K562 (cell line): ENCODE results near the gene ENO2. TPM values are rescaled to one million over a fixed set of nuclear protein-coding genes. Genes with fewer than 3 reads are reported as not detected.

Source experiments
- BMI1 ChIP-seq: fragments of 150-350 bp; IDR thresholded peaks from 2 replicates; pipeline ENCODE4 v1.6.1; 2014; ENCODE audit warnings: low read length
- BRD4 ChIP-seq: fragments of 200-600 bp; sonication (generic); IDR thresholded peaks from 2 replicates; pipeline ENCODE4 v1.6.1; 2017; ENCODE audit warnings: inconsistent platforms
- CUX1 ChIP-seq: fragments of 200-800 bp; sonication (Bioruptor generic); IDR thresholded peaks from 2 replicates; pipeline ENCODE4 v1.6.1; 2016; ENCODE audit warnings: missing genetic modification characterization, missing compliant biosample characterization
- EP400 ChIP-seq: fragments of 450-650 bp; IDR thresholded peaks from 2 replicates; pipeline ENCODE4 v1.6.1; 2017; ENCODE audit warnings: antibody characterized with exemption, mild to moderate bottlenecking, moderate library complexity
- ESRRA ChIP-seq: fragments of 450-650 bp; IDR thresholded peaks from 2 replicates; pipeline ENCODE4 v1.6.1; 2014; ENCODE audit warnings: low read depth, mild to moderate bottlenecking, moderate library complexity, borderline replicate concordance
- FOXA3 ChIP-seq, 2 experiments: fragments of 450-650 bp in 1 of 2; sonication (generic) in 1 of 2; formaldehyde crosslinking; IDR thresholded peaks in 1 of 2; conservative IDR thresholded peaks in 1 of 2; 2 replicates each; pipeline versions ENCODE4 v1.4.0 to v1.8.0; 2020 to 2022; ENCODE audit warnings: mild to moderate bottlenecking in 2 of 2, missing genetic modification reagents in 1 of 2
- GABPB1 ChIP-seq: sonication (generic); formaldehyde crosslinking; IDR thresholded peaks from 2 replicates; pipeline ENCODE4 v1.8.0; 2022; ENCODE audit warnings: mild to moderate bottlenecking, missing genetic modification reagents
- HDAC6 ChIP-seq: IDR thresholded peaks from 2 replicates; pipeline ENCODE4 v1.6.1; 2012; ENCODE audit warnings: low read depth, mild to moderate bottlenecking, control low read depth, inconsistent platforms, low read length, moderate library complexity
- HMGXB4 ChIP-seq: sonication (generic); formaldehyde crosslinking; IDR thresholded peaks from 2 replicates; pipeline ENCODE4 v1.8.1; 2023; ENCODE audit warnings: mild to moderate bottlenecking, missing genetic modification reagents
- KLF10 ChIP-seq: fragments of 250-450 bp; sonication (Bioruptor Pico); IDR thresholded peaks from 2 replicates; pipeline ENCODE4 v1.6.1; 2021; ENCODE audit warnings: matching md5 sums
- MCM3 ChIP-seq: fragments of 450-650 bp; IDR thresholded peaks from 2 replicates; pipeline ENCODE4 v1.6.1; 2016
- NFRKB ChIP-seq: fragments of 450-650 bp; IDR thresholded peaks from 2 replicates; pipeline ENCODE4 v1.6.1; 2016; ENCODE audit warnings: low read depth
- NR2F6 ChIP-seq: fragments of 450-650 bp; formaldehyde crosslinking; IDR thresholded peaks from 2 replicates; pipeline ENCODE4 v1.4.0; 2020; ENCODE audit warnings: mild to moderate bottlenecking
- RAD21 ChIP-seq, 2 experiments: fragments of 250-450 bp in 1 of 2; fragments of 450-650 bp in 1 of 2; sonication (Bioruptor Pico) in 1 of 2; formaldehyde crosslinking in 1 of 2; IDR thresholded peaks in 1 of 2; conservative IDR thresholded peaks in 1 of 2; 2 replicates each; pipeline versions ENCODE4 v1.4.0 to v1.8.0; 2020 to 2022; ENCODE audit warnings: mild to moderate bottlenecking in 2 of 2, moderate library complexity in 1 of 2
- RBM34 ChIP-seq: fragments of 200-400 bp; formaldehyde crosslinking; IDR thresholded peaks from 2 replicates; pipeline ENCODE4 v1.6.1; 2018; ENCODE audit warnings: low read length, borderline replicate concordance; ENCODE audit not compliant: insufficient read depth
- SMAD1 ChIP-seq: fragments of 150-350 bp; IDR thresholded peaks from 2 replicates; pipeline ENCODE4 v1.6.1; 2014; ENCODE audit warnings: low read length, low read depth; ENCODE audit not compliant: partially characterized antibody
- SMARCB1 ChIP-seq: IDR thresholded peaks from 2 replicates; pipeline ENCODE4 v1.6.1; 2011; ENCODE audit warnings: improper control_type of control experiment, low read depth; ENCODE audit not compliant: insufficient read length
- SMARCE1 ChIP-seq: fragments of 450-650 bp; IDR thresholded peaks from 2 replicates; pipeline ENCODE4 v1.7.1; 2016; ENCODE audit warnings: mild to moderate bottlenecking
- TARDBP ChIP-seq: fragments of 450-650 bp; IDR thresholded peaks from 2 replicates; pipeline ENCODE4 v1.6.1; 2016
- ZNF197 ChIP-seq: fragments of 200-800 bp; sonication (Bioruptor generic); IDR thresholded peaks from 2 replicates; pipeline ENCODE4 v1.6.1; 2016; ENCODE audit warnings: low read depth, missing genetic modification characterization, missing compliant biosample characterization
- ZNF274 ChIP-seq: IDR thresholded peaks from 2 replicates; pipeline ENCODE4 v1.6.1; 2011; ENCODE audit warnings: low read depth, mild to moderate bottlenecking, low read length, moderate library complexity, borderline replicate concordance
- ZNF395 ChIP-seq: fragments of 200-800 bp; sonication (Bioruptor generic); IDR thresholded peaks from 2 replicates; pipeline ENCODE4 v1.6.1; 2017; ENCODE audit warnings: missing genetic modification characterization, missing compliant biosample characterization
- ZNF445 ChIP-seq: fragments of 250-450 bp; sonication (Bioruptor Pico); IDR thresholded peaks from 2 replicates; pipeline ENCODE4 v1.4.0; 2020; ENCODE audit warnings: low read depth, mild to moderate bottlenecking, moderate library complexity
- polyA plus RNA-seq, 8 experiments: library from polyadenylated mRNA; depleted of rRNA in 4 of 8; stranded (reverse) in 5 of 8; unstranded in 3 of 8; fragments of >200 nt; fragmentation: Nextera tagmentation in 2 of 8; fragmentation: Illumina TruSeq in 1 of 8; extraction: Ambion mirVana in 2 of 8; extraction: Trizol in 1 of 8; gene quantifications; 2 replicates each; pipeline versions ENCODE4 v1.2.1 to v1.2.3, GENCODE V29; 2011 to 2014; ENCODE audit warnings: inconsistent platforms in 1 of 8, missing spikeins in 1 of 8
- total RNA-seq, 7 experiments: library from RNA; depleted of rRNA in 6 of 7; stranded (reverse); fragments of >200 nt in 6 of 7; fragmentation: Illumina TruSeq in 2 of 7; extraction: Trizol in 2 of 7; gene quantifications; 2 replicates each; pipeline versions ENCODE4 v1.2.1 to v1.2.3, GENCODE V29; 2011 to 2021; ENCODE audit warnings: low replicate concordance in 1 of 7

ENO2 gene
- total and polyA plus RNA-seq, 9 of the 15 experiments (the other 6 are each of a cell fraction or from before 2014, with no cell fraction given) = 10.9 to 43.3 (median 21.0) TPM

- 0 out of 4 replicates have a peak, but pooled peaks of 1 of the 2 experiments have one; percentile 16 for TF ChIP-seq FOXA3 (CRISPR knock-in tag; conservative IDR thresholded peaks at IDR 0.05 in 1 of 2, IDR thresholded peaks at IDR 0.05 in 1 of 2)
- no peak for TF ChIP-seq TARDBP
- TF ChIP-seq HMGXB4 (CRISPR knock-in tag) = no peak
- TF ChIP-seq HDAC6 = no peak
- no peak for TF ChIP-seq BMI1
- 0 out of 2 replicates have a peak, but pooled peaks have one; percentile 30 for TF ChIP-seq SMARCE1
- TF ChIP-seq RAD21 (CRISPR knock-in tag; conservative IDR thresholded peaks at IDR 0.05 in 1 of 2, IDR thresholded peaks at IDR 0.05 in 1 of 2) = no peak
- no peak for TF ChIP-seq NR2F6
- no peak for TF ChIP-seq BRD4
- TF ChIP-seq SMAD1 = no peak
- TF ChIP-seq ZNF197 (CRISPR knock-in tag) = no peak
- TF ChIP-seq NFRKB = 0 out of 2 replicates have a peak, but pooled peaks have one; percentile 66
- TF ChIP-seq ZNF395 (CRISPR knock-in tag) = no peak; the same call in 1 of the 2 replicates
- no peak for TF ChIP-seq MCM3
- TF ChIP-seq KLF10 (CRISPR knock-in tag) = no peak
- no peak for TF ChIP-seq ZNF445 (CRISPR knock-in tag)
- TF ChIP-seq ZNF274 = no peak
- TF ChIP-seq ESRRA = no peak
- no peak for TF ChIP-seq GABPB1
- no peak for TF ChIP-seq RBM34
- TF ChIP-seq CUX1 = no peak
- peak; percentile 79; the same call in 1 of the 2 replicates for TF ChIP-seq EP400
- TF ChIP-seq SMARCB1 = no peak
These were observed 46.9 kb downstream of the ENO2 start (continued) for GRCh38 chr12:6961278-6961694.
